ENCODE results near the gene ATP6V0E2.

- no peak for TF ChIP-seq CTCF (IDR thresholded peaks at IDR 0.05; ENCODE audit: low read depth, low read length)
- TF ChIP-seq MAX (IDR thresholded peaks at IDR 0.05; ENCODE audit: low read depth, low read length), result no peak
Measured at GRCh38 chr7:149877890-149878522, 4.2 kb downstream of the ATP6V0E2 start.
